A673 (cell line): ENCODE data around the gene RPL29. TPM values are rescaled to one million over a fixed set of nuclear protein-coding genes. Genes with fewer than 3 reads are reported as not detected.

Experiments
- BruUV-seq: library from RNA; stranded (reverse); fragments of 400-500 nt; replicated peaks from 2 replicates; lab custom pipeline; 2021; lab: Mats Ljungman, UMichigan
- CTCF ChIA-PET: fragments of 300-600 bp; sonication (Branson Sonifier 250); formaldehyde crosslinking; loops from one replicate; lab custom pipeline; 2022; ENCODE audit warnings: antibody characterized with exemption; lab: Charles Lee
- POLR2A ChIA-PET: fragments of 300-600 bp; sonication (Branson Sonifier 250); formaldehyde crosslinking; loops from one replicate; lab custom pipeline; 2022; ENCODE audit warnings: antibody characterized with exemption; ENCODE audit not compliant: low non-redundant PET; lab: Charles Lee
- DNase-seq: peaks from one replicate; pipeline ENCODE4 v3.0.0-alpha.2; 2015; ENCODE audit warnings: low spot score
- H3K27ac ChIP-seq: fragments of 200-600 bp; sonication (generic); 2 replicates; pipeline ENCODE4 v1.5.1; 2016; ENCODE audit warnings: mixed run types, low read depth, mild to moderate bottlenecking, mixed read lengths, antibody characterized with exemption, low read length; ENCODE audit not compliant: poor library complexity, severe bottlenecking
- H3K27me3 ChIP-seq: fragments of 200-600 bp; sonication (generic); replicated peaks from 2 replicates; pipeline ENCODE4 v1.6.1; 2017; ENCODE audit warnings: mixed run types, low read depth, mild to moderate bottlenecking, mixed read lengths, antibody characterized with exemption, low read length; ENCODE audit not compliant: insufficient read depth, poor library complexity
- H3K36me3 ChIP-seq: fragments of 200-600 bp; sonication (generic); 2 replicates; pipeline ENCODE4 v1.6.1; 2016; ENCODE audit warnings: mixed run types, mild to moderate bottlenecking, mixed read lengths, antibody characterized with exemption, low read length; ENCODE audit not compliant: insufficient read depth, poor library complexity, severe bottlenecking
- H3K4me1 ChIP-seq: fragments of 200-600 bp; sonication (generic); 2 replicates; pipeline ENCODE4 v1.6.1; 2017; ENCODE audit warnings: mixed run types, mild to moderate bottlenecking, mixed read lengths, antibody characterized with exemption, low read length; ENCODE audit not compliant: insufficient read depth, poor library complexity, severe bottlenecking
- H3K4me3 ChIP-seq: fragments of 200-600 bp; sonication (generic); 2 replicates; pipeline ENCODE4 v1.5.1; 2016; ENCODE audit warnings: low read depth, mixed run types, mild to moderate bottlenecking, mixed read lengths, low read length; ENCODE audit not compliant: poor library complexity, severe bottlenecking
- H3K9me3 ChIP-seq: fragments of 200-600 bp; sonication (generic); 2 replicates; pipeline ENCODE4 v1.6.1; 2016; ENCODE audit warnings: mixed run types, low read depth, mild to moderate bottlenecking, mixed read lengths, antibody characterized with exemption, low read length; ENCODE audit not compliant: poor library complexity, severe bottlenecking
- CTCF ChIP-seq: fragments of 300-800, 200-600 bp; sonication (generic); conservative IDR thresholded peaks from 2 replicates; pipeline ENCODE4 v1.5.1; 2017; ENCODE audit warnings: low read depth, mild to moderate bottlenecking, antibody characterized with exemption, low read length, moderate library complexity, mixed read lengths
- EZH2 ChIP-seq: fragments of 200-600 bp; sonication (generic); IDR thresholded peaks from 2 replicates; pipeline ENCODE4 v1.6.1; 2017; ENCODE audit warnings: borderline replicate concordance, low read depth, mild to moderate bottlenecking, mixed read lengths, antibody characterized with exemption, low read length; ENCODE audit not compliant: poor library complexity, severe bottlenecking
- intact Hi-C: fragments of 100-400 bp; cut with micrococcal nuclease; formaldehyde crosslinking; loops from one replicate; pipeline ENCODE4 v1.10.0; 2022; ENCODE audit not compliant: unreplicated experiment
- total RNA-seq: library from RNA; stranded (reverse); gene quantifications from 2 replicates; pipeline ENCODE4 v1.2.3, GENCODE V29; 2021

RPL29 gene
- total RNA-seq, 1 experiment from 2014 or later: 624 TPM

DNA sequence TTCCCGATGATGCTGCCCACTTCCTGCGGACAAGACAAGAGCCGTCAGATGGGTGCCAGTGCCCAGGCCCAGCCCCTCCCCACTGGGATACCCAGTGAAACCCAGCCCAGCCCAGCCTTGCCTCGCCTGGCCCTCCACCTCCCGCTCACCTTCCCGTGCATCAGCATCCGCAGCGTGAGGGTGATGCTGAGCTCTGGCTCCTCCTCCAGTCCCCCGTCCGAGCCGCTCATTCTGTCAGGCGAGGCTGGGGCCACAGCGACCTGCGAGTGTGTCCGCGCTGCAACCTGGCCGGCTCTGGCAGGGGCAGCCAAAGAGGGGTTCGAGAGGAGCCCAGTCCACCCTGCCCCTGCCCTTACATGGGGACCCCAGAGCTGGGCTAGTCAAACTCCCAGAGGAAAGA, 34.7 kb downstream of the RPL29 start:
- TF ChIP-seq CTCF: no peak
- TF ChIP-seq EZH2: no peak
- no TSS peak for BruUV-seq
- ChIA-PET POLR2A (no interaction called here), CTCF (no interaction called here)
- DNase-seq: no peak
- H3K4me1 ChIP-seq: no peaks in the 10 kb centered on the region
- H3K4me3 ChIP-seq: no peak overlapping the region
- no peaks in the 10 kb centered on the region for H3K27me3 ChIP-seq
- H3K27ac ChIP-seq: no peak overlapping the region
- intact Hi-C loops: no loop called here
- H3K36me3 ChIP-seq: no peaks in the 10 kb centered on the region
- no peaks in the 10 kb centered on the region for H3K9me3 ChIP-seq

DNA sequence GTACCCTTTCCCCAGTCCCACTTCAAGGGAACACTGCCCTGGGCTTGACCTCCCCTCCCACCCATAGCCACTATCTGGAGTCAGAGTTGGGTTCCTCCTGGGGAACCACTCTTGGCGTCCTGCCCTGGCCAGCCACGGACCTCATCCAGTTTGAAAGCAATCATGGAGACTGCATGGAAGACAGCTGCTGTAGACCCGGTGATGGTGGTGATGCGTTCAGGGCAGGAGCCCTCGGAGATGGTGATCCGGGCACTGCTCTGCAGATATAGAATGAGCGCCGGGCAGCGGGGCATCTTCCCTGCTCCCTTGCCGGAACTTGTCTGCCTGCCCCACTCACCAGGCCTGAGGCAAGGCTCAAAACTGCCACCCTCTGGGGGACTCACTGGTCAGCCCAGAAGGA, 35.3 kb downstream of the RPL29 start:
- POLR2A ChIA-PET: no interaction called here
- Histone ChIP-seq H3K36me3 (no peaks in the 10 kb centered on the region), H3K9me3 (no peaks in the 10 kb centered on the region), H3K27me3 (no peaks in the 10 kb centered on the region), H3K4me1 (no peaks in the 10 kb centered on the region), H3K27ac (no peak overlapping the region), H3K4me3 (no peak overlapping the region)
- intact Hi-C loops: no loop called here
- CTCF ChIA-PET: no interaction called here
- no peak for DNase-seq
- BruUV-seq: no TSS peak
- TF ChIP-seq CTCF: no peak
- no peak for TF ChIP-seq EZH2

DNA sequence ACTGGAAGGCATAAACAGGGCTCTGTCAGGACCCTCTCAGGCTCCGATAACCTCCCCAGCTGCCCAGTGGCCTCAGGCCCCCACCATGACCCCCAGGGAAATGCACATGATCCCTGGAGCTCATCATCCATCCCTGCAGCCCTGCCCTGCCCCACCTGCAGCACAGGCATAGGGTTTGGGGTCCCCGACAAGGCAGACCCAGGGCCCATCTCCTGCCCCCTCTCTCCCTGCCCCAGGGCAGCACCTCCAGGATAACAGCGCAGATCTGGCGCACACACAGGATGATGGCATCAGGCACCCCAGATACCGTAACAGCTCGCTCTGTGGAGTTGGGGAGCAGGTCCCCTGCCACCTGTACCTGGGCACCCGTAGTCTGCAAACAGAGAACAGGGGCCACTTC, 36.0 kb downstream of the RPL29 start:
- Histone ChIP-seq H3K36me3 (no peaks in the 10 kb centered on the region), H3K27ac (no peak overlapping the region), H3K27me3 (no peaks in the 10 kb centered on the region), H3K4me3 (no peak overlapping the region), H3K4me1 (no peaks in the 10 kb centered on the region), H3K9me3 (no peaks in the 10 kb centered on the region)
- TF ChIP-seq EZH2 (no peak), CTCF (no peak)
- intact Hi-C loops: no loop called here
- no peak for DNase-seq
- POLR2A ChIA-PET: no interaction called here
- CTCF ChIA-PET: no interaction called here
- no TSS peak for BruUV-seq
